Measurements from ENCODE around the gene ATXN2. TPM values are rescaled to one million over a fixed set of nuclear protein-coding genes. Genes with fewer than 3 reads are reported as not detected.

The ATXN2 gene
- total RNA-seq, 1 donor from 2014 or later = 70.3 TPM

DNA sequence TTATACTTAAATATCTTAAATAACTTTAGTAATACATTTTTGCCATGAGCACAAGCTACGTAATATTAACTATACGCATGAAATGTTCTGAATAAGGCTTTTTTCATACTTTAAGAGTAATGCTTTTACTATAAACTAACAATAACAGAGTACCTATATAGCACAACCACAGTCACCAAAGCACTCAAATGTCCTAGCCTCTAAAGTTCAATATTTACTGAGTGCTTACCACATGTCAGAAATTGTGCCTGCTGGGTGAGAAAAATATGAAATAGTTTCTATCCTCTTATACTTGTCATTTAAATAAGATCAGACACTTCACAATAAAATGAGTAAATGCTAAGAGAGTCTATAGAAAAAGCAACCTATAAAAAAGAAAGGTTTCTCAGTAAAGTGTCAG is 110.3 kb downstream of the ATXN2 start:
- Histone ChIP-seq H3K9me3 (no peaks in the 10 kb centered on the region), H3K27me3 (ENCODE audit: low read depth) (no peaks in the 10 kb centered on the region), H3K4me1 (peaks cover 10% of the 10 kb centered on the region), H3K4me3 (no peak overlapping the region), H3K36me3 (peaks cover 93% of the 10 kb centered on the region), H3K27ac (no peak overlapping the region)
- ATAC-seq (no peak), DNase-seq (no peak)
- intact Hi-C loops (cut with DNase I) = no loop called here
- TF ChIP-seq, protein P1, sequence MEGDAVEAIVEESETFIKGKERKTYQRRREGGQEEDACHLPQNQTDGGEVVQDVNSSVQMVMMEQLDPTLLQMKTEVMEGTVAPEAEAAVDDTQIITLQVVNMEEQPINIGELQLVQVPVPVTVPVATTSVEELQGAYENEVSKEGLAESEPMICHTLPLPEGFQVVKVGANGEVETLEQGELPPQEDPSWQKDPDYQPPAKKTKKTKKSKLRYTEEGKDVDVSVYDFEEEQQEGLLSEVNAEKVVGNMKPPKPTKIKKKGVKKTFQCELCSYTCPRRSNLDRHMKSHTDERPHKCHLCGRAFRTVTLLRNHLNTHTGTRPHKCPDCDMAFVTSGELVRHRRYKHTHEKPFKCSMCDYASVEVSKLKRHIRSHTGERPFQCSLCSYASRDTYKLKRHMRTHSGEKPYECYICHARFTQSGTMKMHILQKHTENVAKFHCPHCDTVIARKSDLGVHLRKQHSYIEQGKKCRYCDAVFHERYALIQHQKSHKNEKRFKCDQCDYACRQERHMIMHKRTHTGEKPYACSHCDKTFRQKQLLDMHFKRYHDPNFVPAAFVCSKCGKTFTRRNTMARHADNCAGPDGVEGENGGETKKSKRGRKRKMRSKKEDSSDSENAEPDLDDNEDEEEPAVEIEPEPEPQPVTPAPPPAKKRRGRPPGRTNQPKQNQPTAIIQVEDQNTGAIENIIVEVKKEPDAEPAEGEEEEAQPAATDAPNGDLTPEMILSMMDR (IDR thresholded peaks at IDR 0.05) = no peak

DNA sequence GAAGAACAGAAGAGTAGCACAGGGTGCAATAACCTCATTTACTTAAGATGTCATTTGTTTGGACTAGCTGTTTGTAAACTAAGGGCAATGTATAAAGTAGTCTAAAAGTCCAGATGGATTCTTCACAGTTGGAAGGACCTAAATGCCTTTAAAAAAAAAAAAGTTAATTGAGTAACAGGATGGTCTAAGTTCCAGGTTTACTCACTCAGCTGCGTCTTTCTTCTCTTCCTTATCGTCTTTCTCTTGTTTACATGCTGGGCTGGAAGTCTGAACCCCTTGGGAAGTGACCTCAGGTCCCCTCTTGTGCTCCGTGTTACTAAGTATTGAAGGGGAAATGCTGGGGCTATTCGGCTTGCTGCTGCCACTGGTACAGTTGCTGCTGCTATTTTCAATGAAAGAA is 110.8 kb downstream of the ATXN2 start:
- DNase-seq = no peak

DNA sequence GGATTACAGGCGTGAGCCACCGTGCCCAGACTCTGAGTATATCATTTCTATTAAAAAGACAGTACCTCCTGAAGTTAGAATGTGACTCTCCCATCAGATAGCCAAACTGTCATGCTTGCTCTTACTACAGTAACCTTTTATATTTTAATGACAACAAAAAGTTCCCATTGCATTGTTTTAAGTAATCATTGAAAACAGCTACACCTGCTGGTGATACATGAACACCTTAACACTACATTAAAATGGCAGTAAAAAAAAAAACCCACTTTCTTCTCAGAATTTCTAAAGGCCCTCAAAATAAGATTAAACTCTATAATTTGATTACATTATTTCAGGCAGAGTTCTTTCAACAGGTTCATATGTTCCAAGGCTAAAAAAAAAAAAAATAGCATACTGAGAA is 116.7 kb downstream of the ATXN2 start:
- H3K27ac ChIP-seq = no peak overlapping the region
- no peaks in the 10 kb centered on the region for H3K27me3 ChIP-seq (ENCODE audit: low read depth)
- no peak for ATAC-seq
- no peaks in the 10 kb centered on the region for H3K9me3 ChIP-seq
- DNase-seq = no peak
- TF ChIP-seq, protein P1 (IDR thresholded peaks at IDR 0.05) = no peak
- H3K4me3 ChIP-seq = no peak overlapping the region
- intact Hi-C loops (cut with DNase I) = no loop called here
- H3K4me1 ChIP-seq = no peaks in the 10 kb centered on the region
- peaks cover 95% of the 10 kb centered on the region for H3K36me3 ChIP-seq

More for the DNA sequence above, 110.8 kb downstream of the ATXN2 start:
- intact Hi-C loops (cut with DNase I) = no loop called here
- Histone ChIP-seq H3K27me3 (ENCODE audit: low read depth) (no peaks in the 10 kb centered on the region), H3K9me3 (no peaks in the 10 kb centered on the region), H3K36me3 (peaks cover 93% of the 10 kb centered on the region), H3K4me3 (no peak overlapping the region), H3K27ac (no peak overlapping the region), H3K4me1 (peaks cover 10% of the 10 kb centered on the region)
- TF ChIP-seq, protein P1 (IDR thresholded peaks at IDR 0.05) = no peak
- ATAC-seq = no peak

DNA sequence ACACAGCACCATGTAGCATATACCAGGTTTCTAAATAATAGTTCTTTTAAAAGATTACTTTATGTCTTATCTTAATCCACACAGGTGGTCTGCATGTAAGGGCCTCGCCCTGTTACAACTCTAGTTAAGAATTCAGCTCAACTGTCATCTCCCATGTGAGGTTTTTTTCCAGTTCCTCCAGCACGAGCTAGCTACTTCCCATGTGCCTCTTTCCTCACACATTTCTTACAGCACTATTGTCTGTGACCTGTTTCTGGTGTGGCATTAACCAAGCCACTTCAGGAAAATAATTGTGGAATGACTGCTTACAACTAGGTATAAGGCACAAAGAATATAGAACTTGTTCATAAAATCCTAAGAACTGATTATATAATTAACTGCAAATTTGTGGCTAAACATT is 127.9 kb downstream of the ATXN2 start:
- Histone ChIP-seq H3K4me1 (no peaks in the 10 kb centered on the region), H3K27ac (no peak overlapping the region), H3K36me3 (peaks cover 77% of the 10 kb centered on the region), H3K27me3 (ENCODE audit: low read depth) (no peaks in the 10 kb centered on the region), H3K4me3 (no peak overlapping the region), H3K9me3 (no peaks in the 10 kb centered on the region)
- ATAC-seq (no peak), DNase-seq (no peak)
- TF ChIP-seq, protein P1 (IDR thresholded peaks at IDR 0.05) = no peak
- intact Hi-C loops (cut with DNase I) = no loop called here

DNA sequence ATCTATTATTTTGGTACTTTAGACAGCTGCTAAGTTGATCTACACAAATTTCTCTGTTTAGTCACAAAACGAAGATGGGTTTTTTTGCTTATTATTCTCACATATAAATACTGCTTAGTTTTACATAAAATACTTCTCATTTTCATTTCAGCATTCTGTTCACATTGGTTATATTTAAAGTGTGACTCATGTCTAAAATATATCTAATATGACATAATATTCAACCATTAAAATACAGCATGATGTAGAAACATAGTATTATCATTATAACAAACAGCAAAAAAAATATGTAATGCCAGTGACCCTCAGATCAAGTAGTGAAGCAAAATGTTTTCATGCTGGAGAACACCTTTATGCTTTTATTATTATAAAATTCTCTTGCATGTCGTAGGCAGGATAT is 129.7 kb downstream of the ATXN2 start:
- H3K36me3 ChIP-seq = peaks cover 65% of the 10 kb centered on the region
- DNase-seq = no peak
- H3K27me3 ChIP-seq (ENCODE audit: low read depth) = no peaks in the 10 kb centered on the region
- no peaks in the 10 kb centered on the region for H3K9me3 ChIP-seq
- ATAC-seq = no peak
- TF ChIP-seq, protein P1 (IDR thresholded peaks at IDR 0.05) = no peak
- no peak overlapping the region for H3K27ac ChIP-seq
- H3K4me3 ChIP-seq = no peak overlapping the region
- no peaks in the 10 kb centered on the region for H3K4me1 ChIP-seq
- intact Hi-C loops (cut with DNase I) = no loop called here

DNA sequence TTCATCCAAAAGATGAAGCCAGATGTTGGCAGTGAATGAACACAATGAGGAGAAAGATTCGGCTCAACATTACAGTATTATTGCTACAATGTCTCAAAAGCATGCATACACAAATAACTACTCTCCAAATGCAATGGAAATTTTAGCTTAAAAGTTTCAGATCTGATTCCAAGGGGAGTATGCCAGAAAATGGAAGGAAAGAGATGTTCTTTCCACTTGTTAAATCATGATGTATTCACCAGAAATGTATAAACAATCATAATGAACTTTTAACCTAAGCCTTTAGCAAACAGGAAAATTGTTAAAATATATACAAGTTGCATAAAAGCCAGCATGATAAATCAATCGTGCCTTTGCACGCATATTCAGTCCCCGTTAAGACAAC is 131.3 kb downstream of the ATXN2 start:
- TF ChIP-seq, protein P1 (IDR thresholded peaks at IDR 0.05) = no peak
- Histone ChIP-seq H3K4me1 (no peaks in the 10 kb centered on the region), H3K27ac (no peak overlapping the region), H3K27me3 (ENCODE audit: low read depth) (no peaks in the 10 kb centered on the region), H3K9me3 (no peaks in the 10 kb centered on the region), H3K4me3 (no peak overlapping the region), H3K36me3 (peaks cover 62% of the 10 kb centered on the region)
- intact Hi-C loops (cut with DNase I) = no loop called here
- no peak for DNase-seq
- no peak for ATAC-seq
